Activated CD4-positive, alpha-beta T cell treated with anti-CD3 and anti-CD28 coated beads for 36 hours (primary cell): ENCODE data around the gene SLC4A11. TPM values are rescaled to one million over a fixed set of nuclear protein-coding genes. Genes with fewer than 3 reads are reported as not detected.
A peak's percentile ranks its signal among the peaks of the same experiment; 100 is the strongest.
"Not testable (repeated sequence)": the region's sequence is repeated elsewhere in the genome, so short reads cannot be mapped to it uniquely, and the experiment has no call there.

Source experiments
- ATAC-seq: fragments of 200-7000 bp; cut with Tn5 transposase; one replicate; pipeline ENCODE4 v1.10.0; 2021; ENCODE audit warnings: mild to moderate bottlenecking, moderate library complexity
- CTCF ChIA-PET: fragments of 350-600 bp; sonication (Branson Sonifier 250); formaldehyde crosslinking; loops from one replicate; lab custom pipeline; 2021; ENCODE audit warnings: antibody characterized with exemption; lab: Charles Lee
- POLR2A ChIA-PET: fragments of 350-600 bp; sonication (Branson Sonifier 250); formaldehyde crosslinking; loops from one replicate; lab custom pipeline; 2021; ENCODE audit warnings: antibody characterized with exemption, inconsistent platforms; lab: Charles Lee
- DNase-seq: peaks from one replicate; pipeline ENCODE4 v3.0.0-alpha.2; 2020
- H3K27ac Mint-ChIP-seq: one replicate; pipeline ENCODE4 v1.8.0; 2021; ENCODE audit warnings: mixed read lengths
- H3K27me3 Mint-ChIP-seq: one replicate; pipeline ENCODE4 v1.8.0; 2021; ENCODE audit warnings: mixed read lengths
- H3K36me3 Mint-ChIP-seq: one replicate; pipeline ENCODE4 v1.8.0; 2021; ENCODE audit warnings: low read depth, mixed read lengths
- H3K4me1 Mint-ChIP-seq: one replicate; pipeline ENCODE4 v1.8.0; 2021; ENCODE audit warnings: mixed read lengths
- H3K4me3 Mint-ChIP-seq: one replicate; pipeline ENCODE4 v1.8.0; 2021; ENCODE audit warnings: mild to moderate bottlenecking, moderate library complexity, mixed read lengths
- H3K9me3 Mint-ChIP-seq: one replicate; pipeline ENCODE4 v1.8.0; 2021; ENCODE audit warnings: low read depth, mixed read lengths
- intact Hi-C, 2 experiments: fragments of 100-400 bp; cut with DNase I in 1 of 2; cut with micrococcal nuclease in 1 of 2; formaldehyde crosslinking; loops; one replicate each; pipeline versions ENCODE4 v1.14.2 to v1.15.1; 2022 to 2024; cut with DNase I, micrococcal nuclease
- total RNA-seq, 2 experiments: library from RNA; stranded (reverse); gene quantifications; one replicate each; pipeline ENCODE4 v1.2.3, GENCODE V29; 2021

Gene SLC4A11
- total RNA-seq, 2 experiments from 2014 or later: 0.60 to 0.66 TPM

DNA sequence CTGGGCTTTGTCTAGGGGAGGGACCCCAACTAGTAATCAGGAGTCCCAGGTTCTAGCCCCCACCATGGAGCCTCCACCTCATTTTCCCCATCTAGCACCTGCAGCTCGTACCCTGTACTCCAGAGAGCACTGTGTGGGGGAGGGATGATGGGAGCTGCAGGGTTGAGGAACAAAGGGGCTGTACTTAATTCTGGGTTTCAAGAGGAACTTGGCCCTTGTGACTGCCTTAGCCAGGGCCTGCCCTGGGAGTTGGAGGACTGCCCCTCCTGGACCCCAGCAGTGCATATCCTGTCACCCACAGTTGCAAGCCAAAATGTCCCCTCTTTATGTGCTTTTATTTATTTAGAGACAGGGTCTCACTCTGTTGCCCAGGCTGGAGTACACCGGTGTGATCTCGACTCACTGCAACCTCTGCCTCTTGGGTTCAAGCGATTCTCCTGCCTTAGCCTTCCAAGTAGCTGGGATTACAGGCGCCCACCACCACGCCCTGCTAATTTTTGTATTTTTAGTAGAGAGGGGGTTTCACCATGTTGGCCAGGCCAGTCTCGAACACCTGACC is 23.6 kb downstream of the SLC4A11 start:
- intact Hi-C loops: loop anchor here in 1 of 2 experiments (5.0 kb wide), 1 partner anchor 62 kb away; no protein-coding TSS in a partner anchor
- DNase-seq, H3K4me3 Mint-ChIP-seq, H3K9me3 Mint-ChIP-seq, H3K27me3 Mint-ChIP-seq, H3K4me1 Mint-ChIP-seq, ATAC-seq, H3K27ac Mint-ChIP-seq, CTCF ChIA-PET: not testable (repeated sequence)
- H3K36me3 Mint-ChIP-seq: peaks cover 19% of the 10 kb centered on the region
- POLR2A ChIA-PET: interaction anchor here (0.6 kb wide), 1 partner anchor 56 kb away, joined by 3 read pairs; no protein-coding TSS in a partner anchor

DNA sequence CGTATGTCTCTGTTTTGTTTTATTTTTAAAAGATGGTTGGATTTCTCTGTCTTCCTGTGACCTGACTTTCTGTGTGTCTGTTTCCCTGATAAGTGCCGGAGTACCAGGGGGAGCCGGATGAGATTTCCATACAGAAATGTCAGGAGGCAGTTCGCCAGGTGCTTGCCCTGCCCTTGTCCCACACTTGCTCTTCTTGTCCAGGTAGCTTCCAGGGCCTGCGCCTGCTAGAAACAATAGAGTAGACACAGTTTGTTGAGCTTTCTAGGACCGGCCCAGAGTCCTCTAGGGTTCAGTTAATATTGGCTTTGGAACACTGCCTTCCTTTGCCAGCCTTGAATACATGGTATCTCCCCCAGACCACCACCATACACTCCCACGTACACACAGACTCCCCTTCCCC is 25.8 kb downstream of the SLC4A11 start:
- Mint-ChIP-seq H3K27me3 (no peaks in the 10 kb centered on the region), H3K4me1 (peaks cover 10% of the 10 kb centered on the region), H3K27ac (no peak overlapping the region), H3K9me3 (no peaks in the 10 kb centered on the region), H3K4me3 (no peak overlapping the region), H3K36me3 (peaks cover 17% of the 10 kb centered on the region)
- CTCF ChIA-PET: no interaction called here
- DNase-seq: no peak
- intact Hi-C loops: no loop called here
- POLR2A ChIA-PET: no interaction called here
- no peak for ATAC-seq

DNA sequence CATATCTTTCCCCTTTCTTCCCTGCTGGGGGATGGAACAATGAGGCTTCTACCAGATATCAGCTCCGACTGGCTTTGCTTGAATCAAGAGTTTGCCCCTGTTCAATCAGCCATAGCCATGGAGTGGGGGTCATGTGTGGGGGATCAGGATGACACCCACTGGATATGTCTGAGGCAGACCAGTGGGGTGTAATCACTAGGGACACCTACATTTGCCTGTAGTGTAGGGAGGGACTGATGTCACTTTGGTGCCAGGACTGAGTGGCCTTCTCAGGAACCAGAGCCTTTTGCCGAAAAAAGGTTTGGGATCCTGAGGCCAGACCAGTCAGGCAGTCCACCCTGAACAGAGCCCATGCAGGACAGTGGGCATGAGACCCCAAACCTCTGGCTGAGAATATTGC is 28.6 kb downstream of the SLC4A11 start:
- CTCF ChIA-PET: interaction anchor here (1.2 to 1.3 kb wide), 2 partner anchors 9 to 39 kb away, joined by 3 to 4 read pairs; no protein-coding TSS in a partner anchor
- POLR2A ChIA-PET: no interaction called here
- Mint-ChIP-seq H3K4me3 (peak overlapping the region; percentile 90), H3K36me3 (peaks cover 15% of the 10 kb centered on the region), H3K4me1 (peaks cover 10% of the 10 kb centered on the region), H3K27me3 (no peaks in the 10 kb centered on the region), H3K9me3 (no peaks in the 10 kb centered on the region), H3K27ac (peak overlapping the region; percentile 92)
- DNase-seq (no peak), ATAC-seq (no peak)
- intact Hi-C loops: no loop called here

DNA sequence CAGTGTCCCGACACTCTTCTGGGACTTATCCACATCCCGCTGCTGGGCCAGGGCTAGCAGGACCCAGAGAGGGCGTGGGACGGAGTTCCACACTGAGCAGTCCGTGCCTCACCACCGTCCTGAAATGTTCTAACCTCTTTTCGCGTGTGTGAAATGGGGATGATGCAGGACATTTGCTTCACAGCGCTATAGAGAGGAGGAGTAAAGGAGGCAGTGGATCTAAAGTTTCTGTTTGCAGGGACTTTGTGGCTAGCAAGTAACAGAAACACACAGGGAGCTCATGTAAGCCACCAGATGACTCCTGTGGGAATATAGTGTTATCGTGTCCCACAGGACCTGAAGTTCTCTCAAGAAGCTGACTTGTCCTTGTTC is 29.1 kb downstream of the SLC4A11 start:
- intact Hi-C loops: loop anchor here in 1 of 2 experiments (1.0 to 2.0 kb wide), 2 partner anchors 37 to 51 kb away; partner anchors contain the start of genes FASTKD5, LZTS3 and UBOX5
- H3K4me3 Mint-ChIP-seq: peak overlapping the region; percentile 90
- DNase-seq: peak; percentile 28
- ChIA-PET CTCF (interaction anchor here (1.2 to 1.3 kb wide), 2 partner anchors 10 to 39 kb away, joined by 3 to 4 read pairs; no protein-coding TSS in a partner anchor), POLR2A (no interaction called here)
- H3K27me3 Mint-ChIP-seq: no peaks in the 10 kb centered on the region
- peak; percentile 54 for ATAC-seq
- H3K4me1 Mint-ChIP-seq: peaks cover 10% of the 10 kb centered on the region
- peak overlapping the region; percentile 92 for H3K27ac Mint-ChIP-seq
- peaks cover 15% of the 10 kb centered on the region for H3K36me3 Mint-ChIP-seq
- no peaks in the 10 kb centered on the region for H3K9me3 Mint-ChIP-seq

GRCh38 chr20:3209257-3209945 is 29.6 kb downstream of the SLC4A11 start, which contains the start of gene ITPA:
Gene ITPA, plus strand, starts transcription at chr20:3209498. Its CDS starts 54 bp downstream, at chr20:3209552.
- Mint-ChIP-seq H3K27me3 (no peaks in the 10 kb centered on the region), H3K36me3 (peaks cover 13% of the 10 kb centered on the region), H3K4me1 (peaks cover 13% of the 10 kb centered on the region), H3K9me3 (no peaks in the 10 kb centered on the region), H3K27ac (peak within 1 kb of the TSS; percentile 92), H3K4me3 (peak within 1 kb of the TSS; percentile 90)
- ATAC-seq (peak; percentile 43), DNase-seq (peak; percentile 78)
- POLR2A ChIA-PET: no interaction called here
- CTCF ChIA-PET: interaction anchor here (1.0 to 1.3 kb wide), 3 partner anchors 10 to 86 kb away, joined by 3 to 4 read pairs (median 3); no protein-coding TSS in a partner anchor
- intact Hi-C loops: loop anchor here in 1 of 2 experiments (1.0 to 2.0 kb wide), 2 partner anchors 36 to 51 kb away; partner anchors contain the start of genes FASTKD5, LZTS3 and UBOX5

- H3K4me1 Mint-ChIP-seq: peaks cover 13% of the 10 kb centered on the region
- no peak for ATAC-seq
- intact Hi-C loops: loop anchor here in 1 of 2 experiments (1.0 to 2.0 kb wide), 2 partner anchors 36 to 50 kb away; partner anchors contain the start of genes FASTKD5, LZTS3 and UBOX5
Observed at GRCh38 chr20:3208786-3209256, 30.2 kb downstream of the SLC4A11 start.

DNA sequence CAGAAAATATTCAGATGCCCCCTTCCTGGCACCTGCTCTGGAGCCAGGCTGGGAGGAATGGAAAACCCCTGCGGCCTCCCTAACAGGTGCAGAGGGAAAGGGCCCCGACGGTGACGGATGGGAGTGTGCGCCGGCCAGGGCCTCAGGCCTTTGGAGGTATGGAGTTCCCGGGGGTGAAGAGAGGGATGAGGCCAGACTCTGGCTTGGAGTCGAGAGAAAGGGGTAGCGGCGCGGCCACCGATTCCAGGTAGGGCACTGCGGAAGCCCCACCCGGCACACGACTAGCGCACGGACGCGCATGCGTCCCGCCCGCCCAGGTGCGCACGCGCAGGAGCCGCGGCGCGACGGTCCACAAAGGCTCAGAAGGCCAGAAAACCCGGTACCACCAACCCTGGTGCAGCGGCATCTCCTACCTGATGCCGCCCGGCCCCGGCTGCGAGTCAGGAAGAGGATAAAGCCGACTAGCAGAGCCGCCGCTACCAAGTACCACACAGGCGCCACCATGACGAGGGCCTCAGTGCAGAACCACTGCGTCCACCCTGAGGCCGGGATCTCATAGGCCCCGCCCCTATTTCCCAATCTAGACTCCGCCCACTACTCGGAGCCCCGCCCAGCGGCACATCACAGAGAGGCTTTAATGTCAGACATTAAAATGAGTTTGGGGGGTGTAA is 34.7 kb downstream of the SLC4A11 start, which contains the start of gene DDRGK1:
Gene DDRGK1 (minus strand): TSS at position 559 of the 671 bp plus-strand sequence. CDS start 55 bp downstream, at position 504.
- ChIA-PET CTCF (no interaction called here), POLR2A (no interaction called here)
- no peaks in the 10 kb centered on the region for H3K27me3 Mint-ChIP-seq
- ATAC-seq (peak; percentile 91), DNase-seq (peak; percentile 94)
- H3K4me1 Mint-ChIP-seq: peaks cover 12% of the 10 kb centered on the region
- peak within 1 kb of the TSS; percentile 92 for H3K4me3 Mint-ChIP-seq
- peaks cover 25% of the 10 kb centered on the region for H3K36me3 Mint-ChIP-seq
- no peaks in the 10 kb centered on the region for H3K9me3 Mint-ChIP-seq
- peak within 1 kb of the TSS; percentile 98 for H3K27ac Mint-ChIP-seq
- intact Hi-C loops: loop anchor here (1.0 to 5.0 kb wide), 8 partner anchors 31 to 563 kb away; partner anchors contain the start of genes FASTKD5 (in 2 of the 2), MRPS26 (in 2 of the 2), UBOX5 (in 2 of the 2) and ADISSP (in 1 of the 2)

More at GRCh38 chr20:3208786-3209256, 30.2 kb downstream of the SLC4A11 start:
- H3K36me3 Mint-ChIP-seq: peaks cover 14% of the 10 kb centered on the region
- H3K27ac Mint-ChIP-seq: peak overlapping the region; percentile 92
- no peak for DNase-seq
- ChIA-PET CTCF (interaction anchor here (1.0 to 1.5 kb wide), 3 partner anchors 9 to 107 kb away, joined by 3 to 4 read pairs (median 3); no protein-coding TSS in a partner anchor), POLR2A (no interaction called here)
- H3K27me3 Mint-ChIP-seq: no peaks in the 10 kb centered on the region
- no peaks in the 10 kb centered on the region for H3K9me3 Mint-ChIP-seq
- peak overlapping the region; percentile 90 for H3K4me3 Mint-ChIP-seq

GRCh38 chr20:3203315-3204123 is 35.5 kb downstream of the SLC4A11 start:
- peaks cover 32% of the 10 kb centered on the region for H3K36me3 Mint-ChIP-seq
- no peaks in the 10 kb centered on the region for H3K9me3 Mint-ChIP-seq
- H3K27ac Mint-ChIP-seq: peak overlapping the region; percentile 98
- peaks cover 7% of the 10 kb centered on the region for H3K4me1 Mint-ChIP-seq
- intact Hi-C loops: loop anchor here (1.0 to 5.0 kb wide), 8 partner anchors 30 to 564 kb away; partner anchors contain the start of genes FASTKD5 (in 2 of the 2), MRPS26 (in 2 of the 2), UBOX5 (in 2 of the 2) and ADISSP (in 1 of the 2)
- H3K4me3 Mint-ChIP-seq: peak overlapping the region; percentile 92
- POLR2A ChIA-PET: no interaction called here
- DNase-seq: peak; percentile 59
- CTCF ChIA-PET: interaction anchor here (0.7 to 1.4 kb wide), 2 partner anchors 50 to 145 kb away, joined by 3 read pairs; no protein-coding TSS in a partner anchor
- H3K27me3 Mint-ChIP-seq: no peaks in the 10 kb centered on the region
- ATAC-seq: peak; percentile 27

DNA sequence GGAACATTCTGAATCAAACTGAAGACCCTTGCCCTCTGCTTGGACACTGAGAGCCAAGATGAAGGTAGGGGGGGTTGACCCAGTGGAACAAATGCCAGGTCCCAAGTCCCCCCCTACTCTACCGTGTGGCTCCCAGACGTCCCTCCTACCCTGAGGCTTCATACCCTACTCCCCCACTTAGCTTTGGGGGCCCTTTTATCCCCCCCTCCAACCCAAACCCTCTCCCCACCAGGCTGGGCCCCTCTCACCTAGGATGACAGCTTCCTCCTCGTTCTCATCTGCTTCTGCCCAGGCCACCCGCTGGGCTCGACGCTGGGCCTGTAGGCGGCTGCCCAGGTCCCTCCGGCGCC is 36.0 kb downstream of the SLC4A11 start:
- peak overlapping the region; percentile 98 for H3K27ac Mint-ChIP-seq
- CTCF ChIA-PET: interaction anchor here (0.6 to 1.4 kb wide), 4 partner anchors 50 to 566 kb away, joined by 3 read pairs; no protein-coding TSS in a partner anchor

More for the DNA sequence above, 36.0 kb downstream of the SLC4A11 start:
- no peaks in the 10 kb centered on the region for H3K9me3 Mint-ChIP-seq
- ATAC-seq: no peak
- no peaks in the 10 kb centered on the region for H3K27me3 Mint-ChIP-seq
- intact Hi-C loops: loop anchor here (5.0 kb wide), 3 partner anchors 46 to 331 kb away; partner anchors contain the start of genes FASTKD5 (in 1 of the 2), MRPS26 (in 1 of the 2), PTPRA (in 1 of the 2) and UBOX5 (in 1 of the 2)
- peak overlapping the region; percentile 92 for H3K4me3 Mint-ChIP-seq
- H3K4me1 Mint-ChIP-seq: peaks cover 7% of the 10 kb centered on the region
- peaks cover 33% of the 10 kb centered on the region for H3K36me3 Mint-ChIP-seq
- no peak for DNase-seq
- POLR2A ChIA-PET: no interaction called here
